H1 (cell line): ENCODE measurements around the gene SYNGR3.

Experiments
- CEBPB ChIP-seq: IDR thresholded peaks from 2 replicates; pipeline ENCODE4 v1.6.1; 2012; ENCODE audit warnings: low read depth, low read length
- CHD2 ChIP-seq: IDR thresholded peaks from 2 replicates; pipeline ENCODE4 v1.6.1; 2012; ENCODE audit warnings: low read length, improper control_type of control experiment
- CREB1 ChIP-seq: IDR thresholded peaks from 2 replicates; pipeline ENCODE4 v1.6.1; 2012; ENCODE audit warnings: inconsistent platforms
- CTCF ChIP-seq, 3 experiments: IDR thresholded peaks; 1 replicate in 2 of 3; 2 replicates in 1 of 3; pipeline versions ENCODE4 v1.5.1 to v1.6.1; 2011; ENCODE audit warnings: low read length in 3 of 3, mild to moderate bottlenecking in 3 of 3, inconsistent platforms in 2 of 3, low read depth in 1 of 3, moderate library complexity in 1 of 3; ENCODE audit not compliant: insufficient read depth in 1 of 3; ENCODE audit errors: control extremely low read depth in 1 of 3
- EGR1 ChIP-seq: IDR thresholded peaks from 2 replicates; pipeline ENCODE4 v1.6.1; 2011; ENCODE audit warnings: low read depth, low read length, borderline replicate concordance
- JUND ChIP-seq: IDR thresholded peaks from 2 replicates; pipeline ENCODE4 v1.6.1; 2011; ENCODE audit warnings: mild to moderate bottlenecking, improper control_type of control experiment, low read length
- KDM1A ChIP-seq: fragments of 200-600, 300-600 bp; sonication (generic); IDR thresholded peaks from 2 replicates; pipeline ENCODE4 v1.7.1; 2016; ENCODE audit warnings: mild to moderate bottlenecking, low read length, borderline replicate concordance
- POLR2A ChIP-seq, 2 experiments: IDR thresholded peaks; 1 replicate in 1 of 2; 2 replicates in 1 of 2; pipeline ENCODE4 v1.6.1; 2011; ENCODE audit warnings: low read depth in 2 of 2, low read length in 2 of 2, mild to moderate bottlenecking in 2 of 2; ENCODE audit errors: control extremely low read depth in 1 of 2
- POLR2AphosphoS5 ChIP-seq: IDR thresholded peaks from 2 replicates; pipeline ENCODE4 v1.6.1; 2011; ENCODE audit warnings: low read depth, low read length
- RXRA ChIP-seq: IDR thresholded peaks from 2 replicates; pipeline ENCODE4 v1.6.1; 2011; ENCODE audit warnings: low read depth, mild to moderate bottlenecking, low read length, moderate library complexity; ENCODE audit not compliant: insufficient read depth
- TEAD4 ChIP-seq: IDR thresholded peaks from 2 replicates; pipeline ENCODE4 v1.6.1; 2012; ENCODE audit warnings: low read depth, low read length, inconsistent platforms, mixed read lengths
- YY1 ChIP-seq: IDR thresholded peaks from 2 replicates; pipeline ENCODE4 v1.6.1; 2011; ENCODE audit warnings: low read depth, mild to moderate bottlenecking, low read length
- ZNF274 ChIP-seq: IDR thresholded peaks from 2 replicates; pipeline ENCODE4 v1.7.0; 2012; ENCODE audit warnings: low read length, borderline replicate concordance; ENCODE audit errors: extremely low read depth

- TF ChIP-seq POLR2AphosphoS5 (no peak), ZNF274 (no peak), EGR1 (no peak), CTCF (IDR thresholded peaks at IDR 0.05; ENCODE audit: control extremely low read depth in 1 of 3, insufficient read depth in 1 of 3, low read depth in 1 of 3, low read length in 3 of 3) (no peak), POLR2A (IDR thresholded peaks at IDR 0.05; ENCODE audit: control extremely low read depth in 1 of 2, low read depth in 2 of 2, low read length in 2 of 2) (no peak), JUND (no peak), RXRA (no peak), KDM1A (no peak), CEBPB (no peak), YY1 (no peak), TEAD4 (no peak), CHD2 (no peak), CREB1 (no peak)
Observed at GRCh38 chr16:1997494-1998359, 8.0 kb downstream of the SYNGR3 start.
